Right kidney (tissue), 1 donor: ENCODE data around the gene USP11.
"Not testable (repeated sequence)": the region's sequence is repeated elsewhere in the genome, so short reads cannot be mapped to it uniquely, and the experiment has no call there.

Source experiments
- DNase-seq: peaks from one replicate; pipeline ENCODE4 v3.0.0-alpha.2; 2016

USP11 gene

DNA sequence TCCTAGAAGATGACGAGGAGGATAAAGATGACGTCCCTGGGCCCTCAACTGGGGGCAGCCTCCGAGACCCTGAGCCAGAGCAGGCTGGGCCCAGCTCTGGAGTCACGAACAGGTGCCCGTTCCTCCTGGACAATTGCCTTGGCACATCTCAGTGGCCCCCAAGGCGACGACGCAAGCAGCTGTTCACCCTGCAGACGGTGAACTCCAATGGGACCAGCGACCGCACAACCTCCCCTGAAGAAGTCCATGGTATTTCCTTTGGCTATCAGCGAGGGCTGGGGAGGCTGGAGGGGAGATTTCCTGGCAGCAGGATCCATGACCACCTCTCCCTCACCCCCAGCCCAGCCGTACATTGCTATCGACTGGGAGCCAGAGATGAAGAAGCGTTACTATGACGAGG, 11.9 kb downstream of the USP11 start:
- DNase-seq: no peak

DNA sequence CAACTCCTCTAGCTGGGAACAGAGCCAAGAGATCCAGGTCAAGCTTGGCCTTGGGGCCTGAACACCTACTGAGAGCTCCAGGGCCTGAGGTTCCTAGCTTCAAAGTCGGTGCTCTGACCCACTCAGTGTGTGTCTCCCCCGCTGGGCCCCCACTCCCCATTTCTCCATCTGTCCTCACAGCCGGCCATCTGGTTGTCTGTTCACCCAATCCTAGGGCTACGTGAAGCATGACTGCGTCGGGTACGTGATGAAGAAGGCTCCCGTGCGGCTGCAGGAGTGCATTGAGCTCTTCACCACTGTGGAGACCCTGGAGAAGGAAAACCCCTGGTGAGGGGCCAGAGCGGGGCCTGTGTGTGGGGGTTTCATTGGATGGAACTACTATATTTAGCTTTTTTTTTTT, 12.3 kb downstream of the USP11 start:
- DNase-seq: no peak

DNA sequence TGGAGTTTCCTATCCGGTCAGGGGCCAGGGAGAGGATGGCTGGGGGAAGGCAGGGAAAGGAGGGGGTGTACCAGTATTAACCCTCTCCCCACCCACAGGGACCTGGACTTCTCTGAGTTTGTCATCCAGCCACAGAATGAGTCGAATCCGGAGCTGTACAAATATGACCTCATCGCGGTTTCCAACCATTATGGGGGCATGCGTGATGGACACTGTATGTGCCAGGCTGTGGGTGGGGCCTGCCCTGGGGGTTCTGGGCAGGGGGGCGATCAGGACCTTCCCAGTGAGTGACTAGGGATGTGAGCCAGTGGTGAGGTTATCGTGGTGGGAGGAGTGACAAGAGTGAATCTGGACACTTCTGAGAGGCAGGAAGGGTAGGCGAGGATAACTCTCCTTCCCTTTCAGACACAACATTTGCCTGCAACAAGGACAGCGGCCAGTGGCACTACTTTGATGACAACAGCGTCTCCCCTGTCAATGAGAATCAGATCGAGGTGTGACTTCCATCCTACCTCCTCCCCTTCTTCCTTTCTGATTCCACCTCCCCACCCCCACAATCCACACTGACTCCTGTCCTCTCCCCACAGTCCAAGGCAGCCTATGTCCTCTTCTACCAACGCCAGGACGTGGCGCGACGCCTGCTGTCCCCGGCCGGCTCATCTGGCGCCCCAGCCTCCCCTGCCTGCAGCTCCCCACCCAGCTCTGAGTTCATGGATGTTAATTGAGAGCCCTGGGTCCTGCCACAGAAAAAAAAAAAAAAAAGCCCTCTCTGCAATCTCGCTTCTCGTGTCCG, 14.6 kb downstream of the USP11 start:
- DNase-seq: no peak

DNA sequence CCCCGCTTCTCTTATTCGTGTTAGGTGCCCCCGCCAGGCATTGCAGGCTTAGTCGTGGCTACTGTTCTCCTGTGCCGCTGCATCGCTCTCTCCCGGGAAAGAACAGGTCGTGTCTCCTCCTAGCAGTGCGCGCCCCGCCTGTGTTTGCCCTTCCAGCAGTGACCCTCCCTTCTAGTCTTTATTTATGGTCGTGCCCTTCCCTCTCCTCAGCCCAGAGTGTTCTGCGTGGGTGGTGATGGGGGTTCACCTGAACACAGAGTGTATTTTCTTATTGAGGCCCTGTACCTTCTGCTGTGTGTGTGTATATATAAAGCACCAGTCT, 15.2 kb downstream of the USP11 start:
- no peak for DNase-seq

DNA sequence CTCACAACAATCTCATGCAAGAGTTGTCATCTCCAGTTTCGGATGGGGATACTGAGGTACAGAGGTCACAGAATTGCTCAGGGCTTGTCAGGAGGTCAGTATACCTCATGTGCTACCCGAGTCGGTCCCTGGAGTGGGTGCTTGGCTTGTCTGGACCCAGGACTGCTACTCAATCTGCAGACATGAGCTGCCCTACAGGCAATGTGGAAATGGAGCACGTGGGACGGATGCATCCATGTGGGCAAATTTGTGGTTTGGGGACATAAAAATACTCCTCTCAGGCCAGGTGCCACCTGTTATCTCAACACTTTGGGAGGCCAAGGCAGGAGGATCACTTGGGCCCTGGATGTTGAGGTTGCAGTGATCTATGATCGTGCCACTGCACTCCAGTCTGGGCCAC, 15.8 kb downstream of the USP11 start:
- no peak for DNase-seq

DNA sequence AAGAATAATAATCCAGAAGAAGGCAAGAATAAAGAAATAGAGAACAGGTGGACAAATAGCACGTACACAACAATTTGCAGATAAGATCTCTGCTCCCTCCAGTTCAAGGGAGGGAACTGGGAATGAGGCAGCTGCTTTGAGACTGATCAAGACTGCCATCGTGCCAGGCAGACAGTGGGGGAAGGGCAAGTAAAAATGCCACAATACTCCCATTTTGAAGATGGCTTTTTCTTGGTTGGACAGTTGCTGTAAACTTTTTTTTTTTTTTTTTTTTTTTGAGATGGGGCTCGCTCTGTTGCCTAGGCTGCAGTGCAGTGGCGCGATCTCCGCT, 17.2 kb downstream of the USP11 start:
- DNase-seq: no peak

DNA sequence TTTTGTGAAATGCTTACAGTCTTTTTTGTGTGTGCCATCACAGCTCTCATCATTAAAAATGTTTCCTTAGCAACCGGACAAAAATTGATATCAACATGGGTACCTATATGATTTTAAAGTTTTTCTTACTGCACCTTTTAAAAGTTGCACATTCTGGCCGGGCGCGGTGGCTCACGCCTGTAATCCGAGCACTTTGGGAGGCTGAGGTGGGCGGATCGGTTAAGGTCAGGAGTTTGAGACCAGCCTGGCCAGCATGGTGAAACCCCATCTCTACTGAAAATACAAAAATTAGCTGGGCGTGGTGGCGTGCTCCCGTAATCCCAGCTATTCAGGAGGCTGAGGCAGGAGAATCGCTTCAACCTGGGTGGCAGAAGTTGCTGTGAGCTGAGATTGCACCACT, 24.8 kb downstream of the USP11 start:
- not testable (repeated sequence) for DNase-seq

DNA sequence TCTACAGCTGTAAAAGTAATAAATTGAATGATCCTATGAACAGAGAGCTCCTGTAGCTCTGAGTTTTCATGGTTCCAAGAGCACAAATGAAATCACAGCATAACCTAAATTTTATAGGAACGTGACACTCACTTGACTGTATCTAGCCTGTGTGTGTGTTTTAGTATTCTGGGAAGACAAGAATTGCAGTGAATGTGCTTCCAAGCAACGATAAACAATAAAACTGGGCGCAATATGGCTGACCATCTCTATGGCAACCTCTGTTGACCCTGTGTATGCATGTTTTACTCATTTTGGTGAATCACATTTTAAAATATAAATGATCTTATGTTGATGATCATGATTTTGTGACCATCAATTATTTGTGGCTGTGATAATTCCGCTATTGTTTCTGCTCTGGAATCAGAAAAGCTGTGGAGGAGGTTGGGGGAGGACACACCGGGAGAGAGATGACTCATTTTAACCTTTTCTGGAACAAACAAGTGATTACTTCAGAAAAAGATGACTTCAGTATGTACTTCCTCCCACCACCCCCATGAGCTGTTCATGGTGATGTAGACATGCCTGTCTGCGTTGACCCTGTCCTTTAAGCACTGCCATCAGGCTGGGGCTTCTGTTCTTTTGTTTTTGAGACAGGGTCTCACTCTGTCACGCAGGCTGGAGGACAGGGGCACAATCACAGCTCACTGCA, 31.8 kb downstream of the USP11 start:
- DNase-seq: no peak

DNA sequence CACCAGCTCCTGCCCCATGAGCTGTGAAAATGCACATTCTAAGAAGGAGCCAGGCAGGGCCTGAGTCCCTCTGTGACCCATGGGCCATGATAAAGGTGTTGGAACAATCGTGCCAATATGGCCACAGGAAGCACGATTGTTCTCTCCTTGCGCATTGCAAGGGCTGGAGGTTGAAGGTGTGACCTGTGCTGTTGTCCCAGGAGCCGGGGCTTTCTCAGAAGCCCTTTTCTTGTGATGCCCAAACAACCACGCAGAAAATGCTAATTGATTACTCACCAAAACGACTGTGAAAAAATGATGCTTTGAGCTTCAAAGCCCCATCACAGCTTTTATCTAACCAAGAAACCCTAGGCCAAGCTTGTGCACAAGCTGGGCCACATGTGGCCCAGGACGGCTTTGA, 33.8 kb downstream of the USP11 start:
- no peak for DNase-seq

DNA sequence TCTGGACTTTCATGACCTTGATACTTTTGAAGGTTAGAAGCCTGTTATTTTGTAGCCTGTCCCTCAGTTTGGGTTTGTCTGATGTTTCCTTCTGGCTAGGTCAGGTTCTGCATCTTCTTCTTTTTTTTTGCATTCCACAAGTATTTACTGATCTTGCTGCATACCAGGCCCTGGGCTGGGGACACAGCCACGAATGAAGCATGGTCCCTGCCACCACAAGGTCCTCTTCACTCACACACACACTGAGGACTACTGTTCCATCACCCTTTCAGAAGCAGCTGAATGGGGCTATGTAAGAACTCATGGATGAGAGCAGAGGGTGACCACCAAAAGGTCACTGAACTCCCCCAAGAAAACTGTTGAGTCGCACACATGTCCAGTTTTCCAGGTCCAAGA, 39.2 kb downstream of the USP11 start:
- no peak for DNase-seq

DNA sequence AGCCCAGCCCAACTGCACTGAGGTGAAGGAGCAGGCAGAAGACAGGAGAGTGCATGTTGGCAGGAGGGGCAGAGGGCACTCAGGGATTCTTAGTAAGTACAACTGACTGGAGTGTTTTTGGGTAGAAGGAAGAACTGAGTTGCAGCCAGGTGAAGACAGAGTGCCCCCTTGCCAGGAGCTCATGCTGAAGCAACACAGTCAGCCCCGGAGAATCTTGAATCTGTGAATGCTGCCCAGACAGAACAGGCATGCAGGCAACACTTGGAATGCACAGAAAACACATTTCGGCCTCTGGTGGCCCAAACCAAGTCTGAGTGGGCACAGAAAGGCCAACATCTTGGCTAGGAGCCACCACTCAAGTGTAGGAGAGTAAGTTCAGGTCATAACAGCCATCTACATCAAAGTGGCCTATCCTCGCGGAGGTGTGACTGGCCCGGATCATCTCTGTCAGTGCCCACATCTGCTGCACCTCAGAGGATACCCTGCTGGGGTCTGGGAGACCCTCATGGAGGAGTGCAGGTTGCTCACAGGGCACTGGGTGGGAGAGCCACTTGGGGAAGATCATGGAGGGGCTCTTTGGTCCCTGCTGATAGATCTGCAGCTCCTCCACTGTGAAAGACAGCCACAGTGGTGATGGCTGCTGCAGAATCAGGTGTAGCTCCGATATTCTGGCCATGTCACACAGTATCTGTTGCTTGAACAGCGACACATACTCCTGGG, 40.4 kb downstream of the USP11 start:
- DNase-seq: no peak

DNA sequence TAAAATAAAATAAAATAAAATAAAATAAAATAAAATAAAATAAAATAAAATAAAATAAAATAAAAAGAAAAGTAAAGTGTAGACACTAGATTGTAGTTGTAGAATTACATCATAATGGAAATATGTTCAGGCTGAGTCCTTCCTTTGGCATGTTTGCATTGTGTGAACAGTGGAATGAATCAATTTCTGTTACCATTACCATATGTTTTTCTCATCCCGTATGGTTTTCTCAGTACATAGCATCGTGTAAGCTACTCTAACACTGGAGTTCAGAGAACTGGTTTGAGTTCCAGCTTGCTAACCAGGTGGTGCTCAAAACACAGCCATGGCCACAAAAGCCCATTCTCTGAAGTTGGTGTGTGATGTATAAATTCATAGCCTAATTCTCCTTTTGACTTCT, 45.9 kb downstream of the USP11 start:
- no peak for DNase-seq

DNA sequence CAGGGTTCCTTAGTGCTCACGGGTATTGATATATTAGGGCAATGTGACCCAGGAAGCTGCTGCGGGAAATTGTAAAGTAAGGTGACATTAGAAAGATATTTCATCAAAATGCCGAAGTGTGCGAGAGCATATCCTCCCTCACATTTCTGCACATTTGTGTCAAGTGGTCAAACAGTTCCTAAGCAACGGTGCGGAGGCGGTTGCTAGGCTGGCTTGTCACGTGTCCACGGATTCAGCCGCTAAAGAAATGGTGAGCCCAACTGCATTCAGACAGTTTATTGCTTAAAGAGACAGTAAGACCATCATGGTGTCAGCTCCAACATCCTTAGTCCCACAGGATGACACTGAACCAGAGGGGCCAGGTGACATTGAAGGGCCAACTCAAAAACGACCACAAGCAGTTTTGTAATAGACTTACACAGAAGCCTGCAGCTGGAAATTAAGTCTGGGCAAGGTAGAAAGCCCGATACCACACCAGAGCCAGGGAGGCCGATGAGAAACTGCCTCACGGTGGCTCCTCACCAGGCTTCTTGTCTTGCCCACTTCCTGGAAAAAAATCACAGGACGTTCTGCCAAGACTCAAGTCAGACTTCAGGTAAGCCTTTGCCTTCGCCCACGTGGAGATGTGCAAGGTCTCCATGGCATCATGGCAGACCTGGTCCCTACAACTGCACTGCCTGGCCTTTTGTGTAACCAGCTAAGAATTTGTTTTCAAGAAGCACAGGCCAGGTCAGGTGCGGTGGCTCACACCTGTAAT, 50.4 kb downstream of the USP11 start:
- DNase-seq: peak; percentile 45

DNA sequence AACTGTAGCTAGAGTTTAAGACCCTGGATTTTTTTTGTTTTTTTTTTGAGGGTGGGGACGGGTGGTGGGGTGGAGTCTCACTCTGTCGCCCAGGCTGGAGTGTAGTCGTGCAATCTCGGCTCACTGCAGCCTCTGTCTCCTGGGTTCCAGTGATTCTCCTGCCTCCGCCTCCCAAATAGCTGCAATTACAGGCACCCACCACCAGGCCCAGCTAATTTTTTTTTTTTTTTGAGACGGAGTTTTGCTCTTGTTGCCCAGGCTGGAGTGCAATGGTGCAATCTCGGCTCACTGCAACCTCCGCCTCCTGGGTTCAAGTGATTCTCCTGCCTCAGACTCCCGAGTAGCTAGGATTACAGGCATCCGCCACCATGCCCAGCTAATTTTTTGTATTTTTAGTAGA, 51.8 kb downstream of the USP11 start:
- not testable (repeated sequence) for DNase-seq

DNA sequence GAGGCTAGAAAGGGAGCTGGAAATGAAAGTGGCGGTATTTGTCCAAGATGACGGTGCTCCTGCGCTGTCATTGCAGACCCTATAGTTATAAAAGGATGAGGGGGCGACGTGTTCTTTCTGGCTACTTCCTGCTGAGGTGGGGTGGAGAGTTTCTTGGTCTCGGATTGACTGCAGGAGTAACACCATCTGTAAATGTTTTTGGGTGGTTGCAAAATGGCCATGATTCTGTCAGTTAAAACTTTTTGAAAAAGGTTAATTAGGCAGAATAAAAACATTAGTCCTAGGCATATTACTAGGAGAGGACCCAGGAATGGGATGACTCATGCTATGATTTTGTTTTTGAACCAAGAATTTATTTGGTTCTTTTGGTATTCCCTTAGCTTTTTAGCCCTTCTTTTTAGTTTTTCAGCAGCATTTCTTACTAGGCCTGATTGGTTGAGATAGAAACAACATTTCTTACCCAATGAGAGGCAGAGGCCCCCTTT, 53.1 kb downstream of the USP11 start:
- DNase-seq: no peak

DNA sequence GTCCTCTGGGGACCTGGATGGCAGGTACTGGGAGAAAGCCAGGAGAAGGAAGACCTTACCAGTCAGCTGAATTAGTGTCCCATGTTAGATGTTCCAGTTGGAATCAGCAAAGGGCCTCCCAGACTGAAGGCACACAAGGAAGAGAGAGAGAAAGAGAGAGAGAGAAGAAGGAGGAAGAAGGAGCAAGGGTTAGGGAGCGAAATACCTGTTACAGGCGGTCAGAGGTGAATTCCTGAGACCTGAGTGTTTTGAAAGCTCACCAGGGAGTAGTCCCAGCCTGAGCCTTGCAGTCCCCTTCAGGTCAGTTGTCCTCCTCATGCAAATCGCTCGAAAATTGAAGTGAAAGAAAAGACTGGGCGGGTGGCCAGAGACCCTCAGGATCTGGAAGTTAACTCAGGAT, 60.3 kb downstream of the USP11 start:
- DNase-seq: no peak

DNA sequence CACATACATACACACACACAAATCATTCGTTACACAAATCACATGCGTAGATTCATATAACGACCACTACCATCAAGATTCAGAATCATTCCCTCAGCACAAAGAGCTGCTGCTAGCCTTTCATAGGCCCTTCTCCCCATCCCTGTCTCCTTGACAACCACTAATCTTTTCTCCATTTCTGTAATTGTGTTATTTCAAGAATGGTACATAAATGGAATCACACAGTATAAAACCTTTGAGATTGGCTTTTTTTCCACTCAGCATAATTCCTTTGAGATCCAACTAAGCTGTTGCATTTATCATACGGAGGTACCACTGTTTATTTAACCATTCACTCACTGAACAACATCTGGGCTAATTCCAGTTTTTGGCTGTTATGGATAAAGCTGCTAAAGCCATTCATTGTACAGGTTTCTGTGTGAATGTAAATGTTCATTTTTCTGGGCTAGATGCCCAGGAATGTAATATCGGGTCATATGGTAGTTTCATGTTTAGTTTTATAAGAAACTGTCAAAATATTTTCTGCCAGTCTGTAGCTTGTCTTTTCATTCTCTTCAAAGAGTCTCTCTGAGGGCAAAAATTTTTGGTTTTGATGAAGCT, 64.1 kb downstream of the USP11 start:
- no peak for DNase-seq

DNA sequence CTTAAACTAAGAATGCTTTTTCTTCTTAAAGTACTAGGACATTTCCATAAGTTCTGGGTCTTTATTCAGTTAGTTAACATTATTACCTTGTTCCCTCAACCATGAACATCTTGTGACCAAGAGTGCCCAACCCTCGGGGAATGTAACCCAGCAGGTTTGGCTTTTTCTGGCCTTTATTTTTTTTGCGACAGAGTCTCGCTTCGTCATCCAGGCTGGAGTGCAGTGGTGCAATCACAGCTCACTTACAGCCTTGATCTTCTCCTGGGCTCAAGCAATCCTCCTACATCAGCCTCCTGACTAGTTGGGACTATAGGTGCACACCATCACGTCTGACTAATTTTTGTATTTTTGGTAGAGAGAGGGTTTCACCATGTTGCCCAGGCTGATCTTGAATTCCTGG, 65.1 kb downstream of the USP11 start:
- DNase-seq: no peak
